HFF-Myc (cell line): ENCODE results near the gene ZNF687.
A peak's percentile ranks its signal among the peaks of the same experiment; 100 is the strongest.
"Not testable (repeated sequence)": the region's sequence is repeated elsewhere in the genome, so short reads cannot be mapped to it uniquely, and the experiment has no call there.

ENCODE experiments used
- DNase-seq: peaks from one replicate; pipeline ENCODE4 v3.0.0-alpha.2; 2011; ENCODE audit warnings: low read depth; ENCODE audit errors: extremely low read depth
- H3K4me3 ChIP-seq: replicated peaks from 2 replicates; pipeline ENCODE4 v1.5.1; 2011; ENCODE audit warnings: low read depth, mild to moderate bottlenecking, control low read depth, low read length
- TF ChIP-seq, protein P1 (sequence below): IDR thresholded peaks from 2 replicates; pipeline ENCODE4 v1.5.1; 2012; ENCODE audit warnings: mild to moderate bottlenecking, low read depth, low read length, control low read depth; ENCODE audit errors: missing control alignments

ZNF687 gene

DNA sequence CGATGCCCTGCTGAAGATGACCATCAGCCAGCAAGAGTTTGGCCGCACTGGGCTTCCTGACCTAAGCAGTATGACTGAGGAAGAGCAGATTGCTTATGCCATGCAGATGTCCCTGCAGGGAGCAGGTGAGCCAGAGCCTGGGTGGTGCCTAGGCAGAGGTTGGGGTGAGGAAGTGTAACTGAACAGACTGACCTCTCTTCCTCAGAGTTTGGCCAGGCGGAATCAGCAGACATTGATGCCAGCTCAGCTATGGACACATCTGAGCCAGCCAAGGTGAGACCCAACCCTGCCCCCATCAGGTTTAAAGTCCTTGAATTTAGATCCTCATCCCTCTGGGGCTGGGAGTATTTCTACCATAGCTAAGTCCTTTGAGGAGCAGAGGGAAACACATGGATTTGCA is 15.8 kb upstream of the ZNF687 start:
- no peak for DNase-seq
- H3K4me3 ChIP-seq: no peak overlapping the region
- TF ChIP-seq, protein P1, sequence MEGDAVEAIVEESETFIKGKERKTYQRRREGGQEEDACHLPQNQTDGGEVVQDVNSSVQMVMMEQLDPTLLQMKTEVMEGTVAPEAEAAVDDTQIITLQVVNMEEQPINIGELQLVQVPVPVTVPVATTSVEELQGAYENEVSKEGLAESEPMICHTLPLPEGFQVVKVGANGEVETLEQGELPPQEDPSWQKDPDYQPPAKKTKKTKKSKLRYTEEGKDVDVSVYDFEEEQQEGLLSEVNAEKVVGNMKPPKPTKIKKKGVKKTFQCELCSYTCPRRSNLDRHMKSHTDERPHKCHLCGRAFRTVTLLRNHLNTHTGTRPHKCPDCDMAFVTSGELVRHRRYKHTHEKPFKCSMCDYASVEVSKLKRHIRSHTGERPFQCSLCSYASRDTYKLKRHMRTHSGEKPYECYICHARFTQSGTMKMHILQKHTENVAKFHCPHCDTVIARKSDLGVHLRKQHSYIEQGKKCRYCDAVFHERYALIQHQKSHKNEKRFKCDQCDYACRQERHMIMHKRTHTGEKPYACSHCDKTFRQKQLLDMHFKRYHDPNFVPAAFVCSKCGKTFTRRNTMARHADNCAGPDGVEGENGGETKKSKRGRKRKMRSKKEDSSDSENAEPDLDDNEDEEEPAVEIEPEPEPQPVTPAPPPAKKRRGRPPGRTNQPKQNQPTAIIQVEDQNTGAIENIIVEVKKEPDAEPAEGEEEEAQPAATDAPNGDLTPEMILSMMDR: no peak

- H3K4me3 ChIP-seq: no peak overlapping the region
- DNase-seq: no peak
- TF ChIP-seq, protein P1: no peak
Observed at GRCh38 chr1:151266821-151267220, 15.3 kb upstream of the ZNF687 start.

DNA sequence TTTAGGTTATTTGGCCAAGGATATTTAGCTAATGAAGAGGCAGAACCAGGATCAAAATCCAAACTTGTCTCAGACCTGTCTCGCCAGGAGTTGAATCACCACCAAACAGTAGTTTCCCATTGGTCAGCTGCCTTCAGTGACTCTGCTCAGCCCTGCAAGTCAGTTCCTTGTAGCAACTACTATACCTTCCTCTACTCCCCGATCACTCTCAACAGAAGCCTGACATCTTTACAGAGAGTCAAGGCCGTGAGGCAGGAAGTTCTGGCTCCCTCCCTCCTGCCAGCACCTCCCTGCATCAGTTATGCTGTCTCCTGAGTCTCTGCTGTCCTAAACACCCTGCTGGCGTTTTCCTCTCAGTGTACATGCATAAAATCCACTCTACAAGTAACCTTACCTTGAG is 14.3 kb upstream of the ZNF687 start:
- TF ChIP-seq, protein P1: no peak
- DNase-seq: no peak
- no peak overlapping the region for H3K4me3 ChIP-seq

GRCh38 chr1:151273924-151274466 is 8.1 kb upstream of the ZNF687 start:
- H3K4me3 ChIP-seq: no peak overlapping the region
- TF ChIP-seq, protein P1: no peak
- DNase-seq: no peak

- H3K4me3 ChIP-seq, DNase-seq: not testable (repeated sequence)
Observed at GRCh38 chr1:151275341-151275740, 6.8 kb upstream of the ZNF687 start.

DNA sequence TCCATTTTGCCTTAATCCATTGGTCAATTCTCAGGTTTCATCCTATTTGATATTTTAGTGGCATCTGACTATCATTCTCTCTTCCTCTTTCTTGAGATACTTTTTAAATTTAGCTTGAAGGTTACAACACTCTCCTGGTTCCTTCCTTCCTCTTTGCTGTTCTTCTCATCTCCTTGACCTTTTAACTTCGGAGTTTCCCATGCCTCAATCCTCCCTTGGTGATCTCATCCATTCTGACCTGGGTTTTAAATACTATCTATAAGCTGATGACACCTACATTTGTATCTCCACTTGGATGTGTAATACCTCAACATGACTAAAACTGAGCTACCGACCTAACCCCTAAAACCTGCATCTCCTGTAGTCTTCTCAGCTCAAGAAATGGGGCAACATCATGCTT is 4.8 kb upstream of the ZNF687 start:
- H3K4me3 ChIP-seq: no peak overlapping the region
- no peak for DNase-seq
- TF ChIP-seq, protein P1: no peak

- DNase-seq: peak; percentile 91
- TF ChIP-seq, protein P1: no peak
Observed at GRCh38 chr1:151281225-151281968, 702 bp upstream of the ZNF687 start.

More at GRCh38 chr1:151281225-151281968, 702 bp upstream of the ZNF687 start:
- H3K4me3 ChIP-seq: peak overlapping the region; percentile 57
